ENCODE data around the gene SYT17.

The SYT17 gene

GRCh38 chr16:19292186-19292585 lies 124.1 kb downstream of the SYT17 start:
- no peak for DNase-seq (ENCODE audit: low read depth in 2 of 2, low spot score in 1 of 2)

- DNase-seq (ENCODE audit: low read depth in 2 of 2, low spot score in 1 of 2): no peak
Measured at GRCh38 chr16:19294156-19294649, 126.2 kb downstream of the SYT17 start.

GRCh38 chr16:19295393-19295792 lies 127.4 kb downstream of the SYT17 start:
- DNase-seq (ENCODE audit: low read depth in 2 of 2, low spot score in 1 of 2): no peak

- no peak for DNase-seq (ENCODE audit: low read depth in 2 of 2, low spot score in 1 of 2)
Measured at GRCh38 chr16:19297454-19297853, 129.4 kb downstream of the SYT17 start.

- no peak for DNase-seq (ENCODE audit: low read depth in 2 of 2, low spot score in 1 of 2)
Measured at GRCh38 chr16:19299565-19299964, 131.5 kb downstream of the SYT17 start.

- DNase-seq (ENCODE audit: low read depth in 2 of 2, low spot score in 1 of 2): no peak
Measured at GRCh38 chr16:19301931-19302330, 133.9 kb downstream of the SYT17 start.

- no peak for DNase-seq (ENCODE audit: low read depth in 2 of 2, low spot score in 1 of 2)
Measured at GRCh38 chr16:19304750-19305149, 136.7 kb downstream of the SYT17 start.

GRCh38 chr16:19305443-19305842 lies 137.4 kb downstream of the SYT17 start:
- no peak for DNase-seq (ENCODE audit: low read depth in 2 of 2, low spot score in 1 of 2)

- DNase-seq (ENCODE audit: low read depth in 2 of 2, low spot score in 1 of 2): no peak
Measured at GRCh38 chr16:19307587-19308241, 139.7 kb downstream of the SYT17 start.

- no peak for DNase-seq (ENCODE audit: low read depth in 2 of 2, low spot score in 1 of 2)
Measured at GRCh38 chr16:19308392-19308791, 140.4 kb downstream of the SYT17 start.

- DNase-seq (ENCODE audit: low read depth in 2 of 2, low spot score in 1 of 2): no peak
Measured at GRCh38 chr16:19309178-19309577, 141.1 kb downstream of the SYT17 start.

GRCh38 chr16:19314718-19315425 lies 146.8 kb downstream of the SYT17 start:
- no peak for DNase-seq (ENCODE audit: low read depth in 2 of 2, low spot score in 1 of 2)

- DNase-seq (ENCODE audit: low read depth in 2 of 2, low spot score in 1 of 2): no peak
Measured at GRCh38 chr16:19315889-19316433, 147.9 kb downstream of the SYT17 start.

GRCh38 chr16:19316846-19317245 lies 148.8 kb downstream of the SYT17 start:
- no peak for DNase-seq (ENCODE audit: low read depth in 2 of 2, low spot score in 1 of 2)

Measured in stimulated activated CD8-positive, alpha-beta memory T cell treated with anti-CD3 and anti-CD28 coated beads, Interleukin-4, amount 100 ng/mL, for 1 hour (primary cell).